ENCODE measurements around the gene MRPL54.
A peak's percentile ranks its signal among the peaks of the same experiment; 100 is the strongest.

Gene MRPL54

DNA sequence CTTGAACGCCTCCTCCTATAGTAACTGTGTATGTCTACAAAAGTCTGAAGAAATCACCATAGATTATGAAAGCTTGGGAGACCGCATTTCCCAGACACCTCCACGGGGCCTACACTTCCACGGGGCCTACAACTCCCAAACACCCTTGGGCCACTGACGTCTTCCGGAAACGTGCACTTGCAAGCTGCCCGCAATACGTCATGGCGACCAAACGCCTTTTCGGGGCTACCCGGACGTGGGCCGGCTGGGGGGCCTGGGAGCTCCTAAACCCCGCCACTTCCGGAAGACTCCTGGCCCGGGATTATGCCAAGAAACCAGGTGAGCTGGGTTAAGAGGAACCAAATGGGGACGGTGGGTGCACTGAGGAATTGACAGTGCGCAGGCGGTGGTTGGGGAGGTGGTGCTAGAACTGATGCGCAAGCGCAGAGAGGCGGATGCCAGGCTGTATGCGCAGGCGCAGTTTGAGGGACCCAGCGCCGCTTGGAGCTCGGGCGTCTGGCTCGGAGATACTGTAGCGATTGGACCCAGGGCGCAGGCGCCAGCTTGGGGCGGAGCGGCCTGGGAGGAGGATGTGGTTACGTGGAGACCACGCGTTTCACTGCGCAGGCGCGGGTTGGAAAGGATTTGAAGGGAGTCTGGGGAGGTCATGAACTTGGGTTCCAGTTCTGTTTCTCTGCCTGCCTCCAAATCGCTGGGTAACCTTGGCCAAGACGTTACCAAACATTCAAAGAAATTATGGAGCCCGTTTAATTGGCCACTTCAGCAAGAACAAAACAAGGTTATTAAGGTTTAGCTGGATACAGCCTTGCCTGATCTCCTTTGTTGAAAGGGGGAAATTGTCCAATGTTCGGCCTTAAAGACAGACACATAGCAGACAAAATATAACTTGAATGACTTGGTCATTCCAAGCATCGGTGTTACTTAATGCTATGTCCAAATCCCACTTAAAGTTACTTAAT lies at the start of gene MRPL54:
MRPL54 (plus strand) TSS at position 182 of the 959 bp plus-strand sequence; CDS start at position 201, 19 bp downstream.
- peak; percentile 96 for DNase-seq (ENCODE audit: low read depth, low spot score)

DNA sequence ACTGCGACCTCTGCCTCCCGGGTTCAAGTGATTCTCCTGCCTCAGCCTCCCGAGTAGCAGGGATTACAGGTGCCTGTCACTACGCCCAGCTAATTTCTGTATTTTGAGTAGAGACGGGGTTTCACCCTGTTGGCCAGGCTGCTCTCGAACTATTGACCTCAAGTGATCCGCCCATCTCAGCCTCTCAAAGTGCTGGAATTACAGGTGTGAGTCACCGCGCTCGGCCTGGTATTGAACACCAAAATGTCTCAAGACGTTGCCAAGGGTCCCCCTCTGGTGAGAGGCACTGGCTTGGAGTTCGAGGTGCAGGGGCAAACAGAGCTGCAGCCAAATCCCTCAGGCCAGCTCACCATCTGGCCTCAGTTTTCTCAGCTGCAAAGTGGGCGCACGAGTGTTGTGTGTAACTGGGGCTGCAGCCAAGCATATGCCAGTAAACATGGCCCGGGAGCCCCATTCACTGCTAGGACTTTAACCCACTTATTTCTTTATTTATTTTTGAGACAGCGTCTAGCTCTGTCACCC lies 46.3 kb upstream of the MRPL54 start:
- no peak for DNase-seq (ENCODE audit: low read depth, low spot score)

DNA sequence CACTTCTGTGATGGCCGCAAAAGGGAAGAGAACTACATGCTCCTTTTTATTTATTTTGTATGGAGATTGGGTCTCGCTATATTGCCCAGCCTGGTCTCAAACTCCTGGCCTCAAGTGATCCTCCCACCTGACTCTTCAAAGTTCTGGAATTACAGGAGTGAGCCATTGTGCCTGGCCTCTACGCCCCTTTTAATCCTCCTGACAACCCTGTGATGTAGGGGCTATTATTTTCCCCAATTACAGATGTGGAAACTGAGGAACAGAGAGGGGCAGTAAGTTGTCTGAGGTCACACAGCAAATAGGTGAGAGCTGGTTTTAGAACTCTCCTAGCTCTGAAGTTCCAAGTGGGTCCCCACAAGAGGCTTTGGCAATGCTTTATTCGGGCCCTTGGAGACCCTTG lies 42.6 kb upstream of the MRPL54 start:
- no peak for DNase-seq (ENCODE audit: low read depth, low spot score)

DNA sequence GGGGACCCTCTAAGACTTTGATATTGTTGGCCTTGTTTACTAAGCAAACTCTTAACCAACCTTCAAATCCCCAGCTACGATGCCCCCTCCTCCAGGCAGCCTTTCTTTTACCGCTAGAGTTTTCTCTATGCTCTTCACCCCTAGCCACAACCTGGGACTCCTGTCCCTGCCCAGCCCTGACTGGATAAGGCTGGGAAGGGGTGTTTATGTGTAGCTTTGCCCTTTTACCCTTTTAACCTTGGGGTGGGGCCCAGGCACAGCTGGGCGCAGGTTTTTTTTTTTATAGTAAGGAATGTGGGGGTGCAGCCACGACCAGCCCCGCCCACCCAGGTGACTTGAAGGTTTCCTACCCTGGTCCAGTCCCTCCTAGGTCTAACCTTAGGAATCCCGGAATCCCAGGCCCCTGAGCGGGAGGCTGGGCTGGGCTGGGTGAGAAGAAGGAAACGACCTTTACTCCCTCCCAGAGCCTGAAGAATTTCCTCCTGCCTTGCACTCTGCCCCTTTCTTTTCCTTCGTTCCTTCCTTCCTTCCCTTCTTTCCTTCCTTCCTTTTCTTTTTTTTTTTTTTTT lies 42.0 kb upstream of the MRPL54 start:
- DNase-seq (ENCODE audit: low read depth, low spot score): no peak

DNA sequence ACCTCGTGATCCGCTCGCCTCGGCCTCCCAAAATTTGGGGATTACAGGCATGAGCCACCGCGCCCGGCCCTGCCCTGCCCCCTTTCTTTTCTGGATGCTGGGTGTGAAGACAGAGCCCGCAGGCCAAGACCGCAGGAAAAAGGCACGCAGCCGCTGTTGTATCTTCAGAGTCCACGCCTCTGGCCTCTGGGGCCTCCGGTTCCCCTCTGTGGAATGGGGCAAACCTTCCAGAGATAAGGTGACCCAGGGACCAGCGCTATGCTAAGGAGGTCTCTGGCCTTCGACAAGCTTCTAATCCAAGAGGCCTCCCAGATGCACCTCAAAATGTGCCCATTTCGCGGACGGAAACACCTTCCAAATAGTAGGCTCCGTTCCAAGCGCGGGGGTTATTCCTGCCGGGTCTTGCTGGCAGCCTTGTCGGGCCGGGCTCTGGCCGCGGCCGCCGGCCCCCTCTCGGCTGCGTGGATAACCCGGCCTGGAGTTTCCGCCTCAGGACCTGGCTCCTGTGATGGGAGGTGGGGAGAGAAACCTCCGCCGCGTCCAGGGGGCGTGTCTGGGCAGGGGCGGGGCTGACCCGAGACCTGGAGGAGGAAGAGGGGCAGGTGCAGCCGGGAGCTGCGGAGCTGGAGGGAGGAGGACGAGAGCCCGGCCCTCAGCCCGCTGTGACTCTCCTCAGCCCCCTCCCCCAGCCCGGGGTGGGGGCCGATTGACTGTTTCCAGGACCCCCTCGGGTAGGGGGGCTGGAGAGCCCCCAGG lies 41.2 kb upstream of the MRPL54 start:
- peak; percentile 74 for DNase-seq (ENCODE audit: low read depth, low spot score)

DNA sequence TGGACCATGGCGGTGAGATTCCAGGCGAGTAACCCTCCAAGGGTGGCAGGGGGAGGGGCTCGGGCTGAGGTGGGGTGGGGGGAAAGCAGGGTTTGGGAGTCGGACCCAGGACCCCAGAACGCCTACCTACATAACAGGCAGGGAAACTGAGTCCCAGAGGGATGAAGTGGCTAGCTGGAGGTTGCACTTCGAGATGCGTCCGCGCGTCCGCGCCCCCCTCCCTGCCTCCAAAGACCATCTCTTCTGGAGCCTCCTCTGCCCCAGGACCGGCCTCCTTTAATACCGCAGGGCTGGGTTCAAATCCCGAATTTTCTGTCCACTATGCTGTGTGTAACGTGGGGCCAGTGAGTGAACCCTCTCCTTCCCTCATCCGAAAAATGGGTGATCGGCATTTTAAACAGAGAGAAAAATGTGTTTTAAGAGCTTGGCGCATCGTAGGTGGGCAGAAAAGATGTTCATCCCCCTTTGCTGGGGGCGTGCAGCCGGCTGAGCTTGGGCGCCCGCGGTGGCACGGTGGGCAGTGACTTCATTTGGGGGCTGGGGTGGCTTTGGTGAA lies 40.5 kb upstream of the MRPL54 start:
- DNase-seq (ENCODE audit: low read depth, low spot score): no peak

DNA sequence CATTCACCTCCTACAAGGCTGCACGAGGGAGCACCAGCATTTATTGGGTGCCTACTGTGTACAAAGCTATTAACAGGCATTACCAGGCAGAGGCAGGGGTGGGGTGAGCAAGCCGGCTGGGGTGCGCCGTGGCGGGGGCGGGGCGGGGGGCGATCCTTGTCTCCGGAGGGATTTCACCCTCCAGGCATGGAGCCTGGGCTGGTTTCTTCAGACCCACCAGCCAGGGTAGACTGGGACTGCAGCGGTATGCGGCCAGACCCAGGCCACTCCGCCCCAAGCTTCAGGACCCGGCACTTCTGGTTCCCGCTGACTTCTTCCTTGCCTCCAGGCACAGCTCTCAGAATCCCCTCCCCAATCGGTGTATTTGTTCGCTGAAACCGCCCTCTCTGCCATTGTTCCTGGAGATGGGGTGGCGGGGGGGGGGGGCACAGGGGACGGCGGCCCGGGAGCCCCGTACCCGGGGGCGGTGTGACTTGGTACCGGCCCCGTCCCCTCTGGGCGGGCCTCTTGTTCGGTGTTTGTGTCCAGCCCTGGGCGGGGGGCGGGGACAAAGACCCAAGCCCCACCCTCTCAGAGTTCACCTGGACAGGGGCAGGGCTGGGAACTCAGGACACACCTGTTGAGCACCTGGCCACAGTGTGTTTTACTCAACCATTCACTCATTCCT lies 39.9 kb upstream of the MRPL54 start:
- no peak for DNase-seq (ENCODE audit: low read depth, low spot score)

DNA sequence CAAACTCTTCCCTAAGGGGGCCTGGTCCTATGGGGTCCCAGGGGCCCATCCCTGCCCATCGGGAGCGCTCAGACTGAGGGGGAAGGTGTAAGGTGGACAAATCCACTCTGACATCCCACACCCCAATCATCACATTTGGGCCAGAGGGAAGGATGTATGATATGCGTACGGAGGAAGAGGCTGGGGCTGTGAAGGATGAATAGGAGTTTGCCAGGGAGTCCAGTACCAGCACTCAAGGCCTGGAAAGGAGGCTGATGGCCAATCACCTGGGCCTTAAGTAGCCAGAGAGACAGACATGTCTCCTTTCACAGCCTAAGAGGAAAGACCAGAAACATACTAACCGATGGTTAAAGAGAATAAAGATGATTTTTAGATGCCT lies 39.4 kb upstream of the MRPL54 start:
- no peak for DNase-seq (ENCODE audit: low read depth, low spot score)

DNA sequence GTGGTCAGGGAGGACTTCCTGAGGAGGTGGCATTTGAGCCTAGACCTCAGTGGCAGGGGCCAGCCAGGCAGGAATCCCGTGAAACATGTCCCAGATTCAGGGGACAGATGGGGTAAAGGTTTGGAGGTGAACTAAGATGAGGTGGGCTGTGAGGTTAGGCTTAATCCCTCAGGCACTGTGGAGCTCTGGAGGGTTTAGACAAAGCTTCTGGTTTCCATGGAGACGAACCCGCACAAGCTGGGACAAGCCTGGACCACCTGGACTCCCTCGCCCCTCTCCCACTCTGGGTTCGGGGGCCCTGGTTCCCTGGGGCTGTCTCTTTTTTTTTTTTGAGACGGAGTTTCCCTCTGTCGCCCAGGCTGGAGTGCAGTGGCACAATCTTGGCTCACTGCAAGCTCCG lies 38.6 kb upstream of the MRPL54 start:
- DNase-seq (ENCODE audit: low read depth, low spot score): no peak

DNA sequence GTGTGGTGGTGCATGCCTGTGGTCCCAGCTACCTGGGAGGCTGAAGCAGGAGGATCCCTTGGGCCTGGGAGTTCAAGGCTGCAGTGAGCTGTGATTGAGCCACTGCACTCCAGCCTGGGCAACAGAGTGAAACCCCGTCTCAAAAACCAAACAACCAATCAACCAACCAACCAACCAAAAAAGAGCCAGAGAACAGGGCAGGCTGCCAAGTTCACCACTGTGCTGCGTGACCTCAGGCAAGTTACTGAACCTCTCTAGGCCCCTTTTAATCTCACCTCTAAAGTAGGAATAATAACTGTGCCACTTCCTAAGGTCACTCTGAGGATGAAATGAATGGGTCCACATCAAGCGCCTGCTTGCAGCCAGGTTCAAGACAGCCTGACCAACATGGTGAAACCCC lies 37.4 kb upstream of the MRPL54 start:
- DNase-seq (ENCODE audit: low read depth, low spot score): no peak

DNA sequence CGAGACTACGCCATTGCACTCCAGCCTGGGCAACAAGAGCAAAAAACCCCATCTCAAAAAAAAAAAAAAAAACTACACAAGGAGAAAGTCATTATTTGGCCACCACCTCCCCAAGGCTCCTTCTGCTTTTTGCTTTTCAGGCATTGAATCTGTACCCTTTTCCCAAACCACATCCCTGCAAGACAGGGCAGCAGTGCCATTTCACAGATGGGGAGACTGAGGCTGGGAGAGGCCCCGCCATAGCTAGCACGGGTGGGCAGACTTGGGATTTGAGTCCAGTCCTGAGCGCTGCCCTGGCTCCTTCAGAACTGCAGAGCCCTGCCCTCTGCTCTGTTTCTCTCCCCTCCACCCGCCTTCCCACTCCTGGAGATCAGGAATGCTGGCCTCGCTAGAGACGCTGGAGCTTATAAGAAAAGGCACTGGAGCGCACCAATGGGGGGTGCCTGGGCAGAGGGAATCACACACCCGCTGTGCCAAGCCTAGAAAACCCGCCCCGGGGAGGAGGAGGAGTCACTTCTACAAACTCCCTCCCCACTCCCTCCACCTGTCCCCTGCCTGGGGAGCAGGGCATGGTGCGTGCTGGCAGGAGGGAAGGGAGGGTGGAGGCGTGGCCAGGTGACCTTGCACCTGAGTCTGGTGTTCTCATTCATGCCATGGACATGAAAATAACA lies 36.7 kb upstream of the MRPL54 start:
- DNase-seq (ENCODE audit: low read depth, low spot score): no peak

DNA sequence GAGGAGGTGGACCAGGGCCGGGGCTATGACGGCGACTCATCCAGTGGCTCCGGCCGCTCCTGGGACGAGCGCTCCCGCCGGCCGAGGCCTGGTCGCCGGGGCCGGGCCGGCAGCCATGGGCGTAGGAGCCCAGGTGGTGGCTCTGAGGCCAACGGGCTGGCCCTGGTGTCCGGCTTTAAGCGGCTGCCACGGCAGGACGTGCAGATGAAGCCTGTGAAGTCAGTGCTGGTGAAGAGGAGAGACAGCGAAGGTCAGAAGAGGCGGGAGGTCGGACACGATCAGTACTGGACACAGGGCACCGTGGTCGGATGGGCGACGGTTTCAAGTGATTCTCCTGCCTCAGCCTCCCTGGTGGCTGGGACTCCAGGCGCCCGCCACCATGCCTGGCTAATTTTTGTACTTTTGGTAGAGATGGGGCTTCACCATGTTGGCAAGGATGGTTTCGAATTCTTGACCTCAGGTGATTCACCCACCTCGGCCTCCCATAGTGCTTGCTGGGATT lies 32.0 kb upstream of the MRPL54 start:
- DNase-seq (ENCODE audit: low read depth, low spot score): no peak

DNA sequence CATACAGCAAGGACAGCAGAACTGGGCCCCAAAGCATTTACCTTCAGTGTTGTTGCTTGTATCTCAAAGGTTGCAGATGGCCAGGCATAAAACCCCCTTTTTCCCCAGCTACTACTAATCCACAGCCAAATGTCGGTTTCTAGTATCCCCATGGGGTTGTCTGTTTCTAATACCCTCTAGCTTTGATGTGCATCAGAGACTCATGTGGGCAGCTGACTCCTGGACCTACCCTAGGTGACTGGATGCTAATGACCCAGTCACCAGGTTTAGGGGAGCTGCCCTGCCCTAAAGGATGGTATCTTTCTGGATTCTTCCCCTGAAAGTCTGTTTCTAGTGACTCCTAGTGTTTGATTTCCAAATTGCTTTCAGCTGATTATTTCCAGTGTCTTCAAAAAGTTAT lies 30.4 kb upstream of the MRPL54 start:
- no peak for DNase-seq (ENCODE audit: low read depth, low spot score)

DNA sequence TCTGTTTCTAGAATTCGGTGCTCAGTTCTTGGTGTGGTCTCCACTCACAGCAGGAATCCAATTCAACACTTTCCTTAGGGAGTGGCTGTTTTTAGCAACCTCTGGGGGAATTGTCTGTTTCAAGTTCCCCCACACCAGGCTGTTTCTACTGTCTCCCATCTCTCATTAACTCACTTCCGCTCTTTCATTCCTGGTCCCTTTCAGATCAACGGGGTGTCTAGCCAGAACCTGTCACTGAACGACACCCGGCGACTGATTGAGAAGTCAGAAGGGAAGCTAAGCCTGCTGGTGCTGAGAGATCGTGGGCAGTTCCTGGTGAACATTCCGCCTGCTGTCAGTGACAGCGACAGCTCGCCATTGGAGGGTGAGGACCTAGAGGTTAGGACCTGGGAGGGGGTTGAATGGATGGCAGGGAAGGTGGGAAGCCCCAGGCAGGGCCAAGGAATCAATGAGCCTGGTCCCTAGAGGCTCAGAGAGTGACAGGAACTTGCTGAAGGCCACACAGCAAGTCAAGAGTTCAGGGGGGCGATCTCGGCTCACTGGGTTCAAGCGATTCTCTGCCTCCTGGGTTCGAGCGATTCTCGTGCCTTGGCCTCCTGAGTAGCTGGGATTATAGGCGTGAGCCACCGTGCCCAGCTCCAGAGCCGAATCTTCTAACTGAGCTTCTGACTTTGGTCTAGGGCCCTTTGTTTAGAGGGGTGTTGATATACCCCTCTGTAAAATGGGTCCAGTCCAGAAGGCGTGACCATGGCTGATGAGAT lies 28.8 kb upstream of the MRPL54 start:
- no peak for DNase-seq (ENCODE audit: low read depth, low spot score)

DNA sequence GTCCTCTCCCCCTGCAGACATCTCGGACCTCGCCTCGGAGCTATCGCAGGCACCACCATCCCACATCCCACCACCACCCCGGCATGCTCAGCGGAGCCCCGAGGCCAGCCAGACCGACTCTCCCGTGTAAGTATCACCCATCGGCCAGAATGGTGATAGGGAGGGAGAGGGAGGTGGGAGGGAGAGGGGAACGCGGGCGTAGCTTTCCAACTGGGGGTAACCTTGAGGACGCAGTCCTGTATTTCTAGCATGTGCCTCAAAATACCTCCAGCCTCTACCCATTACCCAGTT lies 28.2 kb upstream of the MRPL54 start:
- no peak for DNase-seq (ENCODE audit: low read depth, low spot score)

DNA sequence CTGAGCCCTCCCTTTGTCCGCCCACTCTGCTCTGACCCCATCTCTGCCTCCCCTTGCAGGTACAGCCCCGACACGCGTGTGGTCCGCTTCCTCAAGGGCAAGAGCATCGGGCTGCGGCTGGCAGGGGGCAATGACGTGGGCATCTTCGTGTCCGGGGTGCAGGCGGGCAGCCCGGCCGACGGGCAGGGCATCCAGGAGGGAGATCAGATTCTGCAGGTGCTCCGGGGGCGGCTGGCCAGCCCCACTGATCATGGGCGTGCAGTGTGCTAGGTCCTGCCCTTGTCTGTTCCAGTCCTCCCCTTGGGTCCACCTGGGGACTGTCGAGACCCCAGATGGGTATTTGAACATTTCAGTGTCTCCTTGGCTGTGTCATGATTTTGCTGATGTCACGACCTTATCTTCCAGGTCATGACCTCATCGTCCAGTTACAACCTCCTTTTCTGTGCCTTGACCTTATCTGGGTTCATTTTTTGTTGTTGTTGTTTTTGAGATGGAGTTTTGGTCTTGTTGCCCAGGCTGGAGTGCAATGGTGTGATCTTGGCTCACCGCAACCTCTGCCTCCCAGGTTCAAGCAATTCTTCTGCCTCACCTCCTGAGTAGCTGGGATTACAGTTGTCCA lies 26.3 kb upstream of the MRPL54 start:
- no peak for DNase-seq (ENCODE audit: low read depth, low spot score)

DNA sequence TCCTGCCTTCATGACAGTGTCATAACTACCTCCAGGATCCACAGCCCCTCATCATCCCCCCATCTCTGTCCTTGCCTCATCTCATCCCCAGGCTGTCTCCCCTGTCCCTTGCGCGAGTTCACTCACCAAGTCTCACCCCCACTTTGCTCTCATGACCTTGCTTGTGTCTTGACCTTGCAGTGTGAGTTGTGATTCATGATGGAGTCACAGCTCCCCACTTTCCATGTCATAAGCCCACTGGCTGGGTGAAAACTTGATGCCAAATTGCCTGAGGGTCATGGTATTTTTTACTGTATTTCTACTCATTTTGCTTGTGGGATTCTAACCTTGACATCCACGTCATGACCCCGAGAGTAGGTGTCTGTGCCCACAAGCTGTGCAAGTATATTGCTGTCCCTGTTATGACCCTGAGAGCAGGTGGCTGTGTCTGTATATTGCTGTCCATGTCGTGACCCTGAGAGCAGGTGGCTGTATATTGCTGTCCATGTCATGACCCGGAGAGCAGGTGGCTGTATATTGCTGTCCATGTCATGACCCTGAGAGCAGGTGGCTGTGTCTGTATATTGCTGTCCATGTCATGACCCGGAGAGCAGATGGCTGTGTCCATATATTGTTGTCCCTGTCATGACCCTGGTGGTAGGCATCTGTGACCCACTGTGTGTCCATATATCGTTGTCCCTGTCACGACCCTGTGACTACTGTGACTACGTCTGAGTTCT lies 24.8 kb upstream of the MRPL54 start:
- DNase-seq (ENCODE audit: low read depth, low spot score): no peak

DNA sequence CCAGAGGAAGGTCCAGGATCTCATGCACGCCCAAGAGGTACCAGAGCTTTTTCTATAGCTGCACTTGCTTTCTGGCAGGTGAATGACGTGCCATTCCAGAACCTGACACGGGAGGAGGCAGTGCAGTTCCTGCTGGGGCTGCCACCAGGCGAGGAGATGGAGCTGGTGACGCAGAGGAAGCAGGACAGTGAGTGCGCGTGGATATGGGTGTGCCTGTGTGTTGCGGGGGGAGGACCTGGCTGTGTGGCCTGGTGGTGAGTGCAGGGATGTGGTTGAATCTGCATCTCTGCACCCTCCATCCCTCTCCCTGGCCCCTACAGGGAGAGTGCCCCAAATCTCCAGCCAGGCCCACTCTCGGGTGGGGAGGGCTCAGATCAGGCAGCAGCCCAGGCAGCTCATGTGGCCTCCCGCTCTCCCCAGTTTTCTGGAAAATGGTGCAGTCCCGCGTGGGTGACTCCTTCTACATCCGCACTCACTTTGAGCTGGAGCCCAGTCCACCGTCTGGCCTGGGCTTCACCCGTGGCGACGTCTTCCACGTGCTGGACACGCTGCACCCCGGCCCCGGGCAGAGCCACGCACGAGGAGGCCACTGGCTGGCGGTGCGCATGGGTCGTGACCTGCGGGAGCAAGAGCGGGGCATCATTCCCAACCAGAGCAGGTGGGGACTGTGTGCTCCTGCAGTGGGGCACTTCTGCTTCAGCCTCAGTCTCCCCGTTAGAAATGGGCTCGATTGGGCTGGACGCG lies 23.8 kb upstream of the MRPL54 start:
- DNase-seq (ENCODE audit: low read depth, low spot score): no peak
